ENCODE data around the gene EPM2AIP1. TPM values are rescaled to one million over a fixed set of nuclear protein-coding genes. Genes with fewer than 3 reads are reported as not detected.
A peak's percentile ranks its signal among the peaks of the same experiment; 100 is the strongest.

The EPM2AIP1 gene
- total RNA-seq, 3 donors from 2014 or later (not counting 1 experiment from before 2014, with no cell fraction given), result 25.6 to 33.7 (median 32.5) TPM

DNA sequence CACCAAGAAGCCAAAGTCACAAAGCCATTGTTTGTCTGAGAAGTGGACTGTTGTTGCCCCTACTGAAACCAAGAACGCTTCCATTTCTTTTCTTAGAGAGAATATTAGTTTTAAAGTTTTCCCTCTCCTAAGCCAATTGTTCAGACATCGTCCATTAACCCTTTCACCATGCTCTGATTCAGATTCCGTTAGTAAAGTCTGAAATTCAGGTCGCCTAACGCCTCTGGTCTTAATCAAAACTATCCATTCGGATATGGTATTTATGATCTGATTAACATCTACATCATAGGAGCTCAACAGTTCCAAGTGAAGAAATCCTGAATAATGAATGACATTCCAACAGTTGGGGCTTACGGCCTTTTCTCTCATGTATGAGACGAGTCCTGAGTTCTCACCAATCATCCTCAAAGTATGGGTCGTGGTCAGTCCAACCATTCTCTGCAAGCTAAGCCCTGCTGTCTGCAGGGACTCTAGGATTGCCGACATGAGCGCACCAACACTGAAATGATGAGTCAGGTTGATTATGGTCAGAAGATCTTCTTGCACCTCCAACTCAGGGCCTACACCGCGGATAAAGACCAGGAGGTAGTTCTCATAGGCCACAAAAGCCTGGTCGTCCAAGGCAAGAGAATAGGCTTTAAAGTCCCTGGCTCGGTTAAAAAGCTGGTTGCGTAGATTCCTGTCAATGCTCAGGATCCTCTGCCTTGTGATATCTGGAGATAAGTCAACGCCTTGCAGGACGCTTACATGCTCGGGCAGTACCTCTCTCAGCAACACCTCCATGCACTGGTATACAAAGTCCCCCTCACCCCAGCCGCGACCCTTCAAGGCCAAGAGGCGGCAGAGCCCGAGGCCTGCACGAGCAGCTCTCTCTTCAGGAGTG lies 767 bp downstream of the EPM2AIP1 start:
- Mint-ChIP-seq H3K9me3 (no peaks in the 10 kb centered on the region), H3K27me3 (ENCODE audit: low read depth in 2 of 2) (no peaks in the 10 kb centered on the region), H3K27ac (no peak overlapping the region), H3K4me3 (no peak overlapping the region), H3K4me1 (peaks cover 28% of the 10 kb centered on the region in 2 donors), H3K36me3 (peaks cover 4% of the 10 kb centered on the region)
- ATAC-seq, result no peak
- TF ChIP-seq, protein P1, sequence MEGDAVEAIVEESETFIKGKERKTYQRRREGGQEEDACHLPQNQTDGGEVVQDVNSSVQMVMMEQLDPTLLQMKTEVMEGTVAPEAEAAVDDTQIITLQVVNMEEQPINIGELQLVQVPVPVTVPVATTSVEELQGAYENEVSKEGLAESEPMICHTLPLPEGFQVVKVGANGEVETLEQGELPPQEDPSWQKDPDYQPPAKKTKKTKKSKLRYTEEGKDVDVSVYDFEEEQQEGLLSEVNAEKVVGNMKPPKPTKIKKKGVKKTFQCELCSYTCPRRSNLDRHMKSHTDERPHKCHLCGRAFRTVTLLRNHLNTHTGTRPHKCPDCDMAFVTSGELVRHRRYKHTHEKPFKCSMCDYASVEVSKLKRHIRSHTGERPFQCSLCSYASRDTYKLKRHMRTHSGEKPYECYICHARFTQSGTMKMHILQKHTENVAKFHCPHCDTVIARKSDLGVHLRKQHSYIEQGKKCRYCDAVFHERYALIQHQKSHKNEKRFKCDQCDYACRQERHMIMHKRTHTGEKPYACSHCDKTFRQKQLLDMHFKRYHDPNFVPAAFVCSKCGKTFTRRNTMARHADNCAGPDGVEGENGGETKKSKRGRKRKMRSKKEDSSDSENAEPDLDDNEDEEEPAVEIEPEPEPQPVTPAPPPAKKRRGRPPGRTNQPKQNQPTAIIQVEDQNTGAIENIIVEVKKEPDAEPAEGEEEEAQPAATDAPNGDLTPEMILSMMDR (IDR thresholded peaks at IDR 0.05), result no peak
- WGBS (ENCODE audit: insufficient coverage), result 18% methylated on average over 24 of the region's 24 CpGs
- no peak for DNase-seq
- peak overlapping the region; percentile 60 for H3K4me3 ChIP-seq (ENCODE audit: low read length)
- H3K9me3 ChIP-seq (ENCODE audit: control insufficient read depth, insufficient read depth, low read length), result no peaks in the 10 kb centered on the region
- H3K36me3 ChIP-seq (ENCODE audit: control insufficient read depth, insufficient read depth, low read length), result peaks cover 30% of the 10 kb centered on the region
- peak overlapping the region; percentile 97 for H3K27ac ChIP-seq (ENCODE audit: low read length)
- intact Hi-C loops (cut with micrococcal nuclease), result loop anchor here (2.0 kb wide), 2 partner anchors 47 to 1145 kb away; partner anchors contain the start of genes ACAA1 and TRANK1
- H3K4me1 ChIP-seq (ENCODE audit: control insufficient read depth, insufficient read depth, low read length), result peaks cover 17% of the 10 kb centered on the region
- no peaks in the 10 kb centered on the region for H3K27me3 ChIP-seq (ENCODE audit: control insufficient read depth, insufficient read depth, low read length)

DNA sequence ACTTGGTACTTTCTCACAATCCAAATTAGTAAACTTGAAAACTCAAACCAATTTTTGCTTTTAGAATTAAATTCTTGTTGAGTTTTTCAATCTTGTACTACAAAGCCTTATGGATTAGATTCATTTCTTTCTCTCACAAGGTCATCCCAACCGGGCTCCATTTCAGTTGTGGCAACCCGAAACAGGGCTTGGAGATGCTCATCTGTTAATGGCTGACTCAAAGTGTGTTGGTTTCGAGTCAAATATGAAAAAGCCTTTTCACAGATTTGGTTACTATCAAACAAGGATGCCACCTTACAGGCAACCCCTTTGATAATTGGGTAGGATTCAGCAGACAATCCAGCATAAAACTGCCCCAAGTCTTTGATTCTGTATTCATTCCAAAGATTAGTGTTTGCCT lies 1.8 kb downstream of the EPM2AIP1 start:
- H3K4me1 ChIP-seq (ENCODE audit: control insufficient read depth, insufficient read depth, low read length), result peaks cover 17% of the 10 kb centered on the region
- H3K27me3 ChIP-seq (ENCODE audit: control insufficient read depth, insufficient read depth, low read length), result no peaks in the 10 kb centered on the region
- 75% methylated on average over 3 of the region's 3 CpGs for WGBS (ENCODE audit: insufficient coverage)
- peak overlapping the region; percentile 97 for H3K27ac ChIP-seq (ENCODE audit: low read length)
- intact Hi-C loops (cut with micrococcal nuclease), result no loop called here
- DNase-seq, result peak in 1 of 2 donors; percentile 26
- Mint-ChIP-seq H3K4me1 (peaks cover 24 to 26% of the 10 kb centered on the region in 2 donors), H3K4me3 (peak overlapping the region; percentile 11), H3K27ac (no peak overlapping the region), H3K9me3 (no peaks in the 10 kb centered on the region), H3K27me3 (ENCODE audit: low read depth in 2 of 2) (no peaks in the 10 kb centered on the region), H3K36me3 (peaks cover 2% of the 10 kb centered on the region)
- TF ChIP-seq, protein P1 (IDR thresholded peaks at IDR 0.05), result no peak
- no peak for ATAC-seq
- H3K4me3 ChIP-seq (ENCODE audit: low read length), result no peak overlapping the region
- no peaks in the 10 kb centered on the region for H3K9me3 ChIP-seq (ENCODE audit: control insufficient read depth, insufficient read depth, low read length)
- peaks cover 31% of the 10 kb centered on the region for H3K36me3 ChIP-seq (ENCODE audit: control insufficient read depth, insufficient read depth, low read length)

DNA sequence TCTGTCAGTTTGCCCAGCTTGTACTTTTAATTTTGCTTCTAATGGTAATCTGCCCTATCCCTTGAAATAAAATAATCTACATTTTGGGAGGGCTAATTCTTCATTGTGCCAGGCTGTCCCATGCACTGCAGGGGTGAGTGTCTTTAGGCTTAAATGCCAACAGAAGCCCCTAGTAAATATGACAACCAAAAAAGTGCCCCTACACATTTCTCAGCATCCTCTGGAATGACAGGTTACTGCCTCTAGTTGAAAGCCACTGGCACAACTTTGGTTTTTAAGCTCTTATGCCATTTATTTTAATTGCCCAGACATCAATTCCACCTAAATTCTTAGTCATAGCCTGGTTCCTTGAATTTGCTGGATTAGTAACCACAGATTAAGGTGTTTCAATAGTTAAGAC lies 3.4 kb downstream of the EPM2AIP1 start:
- Mint-ChIP-seq H3K4me1 (peaks cover 24 to 31% of the 10 kb centered on the region in 2 donors), H3K9me3 (no peaks in the 10 kb centered on the region), H3K36me3 (peaks cover 16% of the 10 kb centered on the region), H3K27ac (peak overlapping the region in 1 of 2 donors; percentile 29), H3K27me3 (ENCODE audit: low read depth in 2 of 2) (no peaks in the 10 kb centered on the region), H3K4me3 (peak overlapping the region; percentile 51)
- peaks cover 39% of the 10 kb centered on the region for H3K36me3 ChIP-seq (ENCODE audit: control insufficient read depth, insufficient read depth, low read length)
- H3K4me3 ChIP-seq (ENCODE audit: low read length), result no peak overlapping the region
- intact Hi-C loops (cut with micrococcal nuclease), result no loop called here
- H3K4me1 ChIP-seq (ENCODE audit: control insufficient read depth, insufficient read depth, low read length), result peaks cover 17% of the 10 kb centered on the region
- DNase-seq (no peak), ATAC-seq (no peak)
- H3K27me3 ChIP-seq (ENCODE audit: control insufficient read depth, insufficient read depth, low read length), result no peaks in the 10 kb centered on the region
- H3K27ac ChIP-seq (ENCODE audit: low read length), result no peak overlapping the region
- TF ChIP-seq, protein P1 (IDR thresholded peaks at IDR 0.05), result no peak
- no peaks in the 10 kb centered on the region for H3K9me3 ChIP-seq (ENCODE audit: control insufficient read depth, insufficient read depth, low read length)

Data from natural killer cell (primary cell).